ENCODE results near the gene UGT2A1.

GRCh38 chr4:69701696-69702095, 48.6 kb upstream of the UGT2A1 start:
- TF ChIP-seq CTCF (IDR thresholded peaks at IDR 0.05) (no peak), POLR2A (IDR thresholded peaks at IDR 0.05) (no peak), EP300 (IDR thresholded peaks at IDR 0.05) (no peak)

Data from ovary (tissue), 3 donors.